GM20431 (cell line): ENCODE data around the gene ARHGAP33.

Experiments
- in situ Hi-C: fragments of 300-500 bp; cut with MseI, MboI; formaldehyde crosslinking; loops from one replicate; pipeline ENCODE4 v1.15.0; 2020; ENCODE audit warnings: low sequenced_read_pairs; ENCODE audit not compliant: unreplicated experiment

ARHGAP33 gene

GRCh38 chr19:35774274-35775045 is 904 bp upstream of the ARHGAP33 start:
- in situ Hi-C loops = no loop called here

- in situ Hi-C loops = no loop called here
Observed at GRCh38 chr19:35775046-35775297, 392 bp upstream of the ARHGAP33 start.

GRCh38 chr19:35776102-35776788 is 881 bp downstream of the ARHGAP33 start:
- in situ Hi-C loops = no loop called here

DNA sequence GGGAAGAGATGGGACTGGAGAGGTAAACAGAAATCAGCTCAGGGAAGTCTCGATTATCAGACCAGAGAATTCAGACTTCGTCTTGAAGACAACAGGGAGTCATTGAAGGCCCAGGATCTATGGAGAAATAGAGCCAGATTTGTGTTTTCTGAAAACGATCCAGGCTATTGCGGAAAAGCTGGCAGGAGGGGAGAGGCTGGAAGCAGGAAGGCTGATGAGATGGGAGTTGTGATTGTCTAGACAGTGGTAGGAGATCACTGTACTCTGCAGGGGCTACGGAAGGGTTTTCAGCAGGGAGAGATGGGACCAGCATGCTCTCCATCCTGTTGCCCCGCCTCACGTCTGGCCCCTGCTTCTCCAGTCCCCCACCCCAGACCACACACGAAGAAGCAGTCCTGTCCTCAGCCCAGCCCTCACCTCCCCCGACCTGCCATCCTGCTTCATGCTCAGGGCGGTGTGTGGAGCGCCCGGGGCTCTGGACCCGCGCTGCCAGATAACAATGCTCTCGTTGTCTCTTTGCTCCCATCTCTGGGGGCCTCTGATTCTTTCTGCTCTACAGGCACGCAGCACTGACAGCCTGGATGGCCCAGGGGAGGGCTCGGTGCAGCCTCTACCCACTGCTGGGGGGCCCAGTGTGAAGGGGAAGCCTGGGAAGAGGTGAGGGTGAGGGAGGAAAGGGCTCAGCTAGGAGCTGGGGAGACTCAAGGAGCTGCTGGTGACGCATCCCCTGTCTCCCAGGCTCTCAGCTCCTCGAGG is 1.9 kb downstream of the ARHGAP33 start:
- in situ Hi-C loops = no loop called here

DNA sequence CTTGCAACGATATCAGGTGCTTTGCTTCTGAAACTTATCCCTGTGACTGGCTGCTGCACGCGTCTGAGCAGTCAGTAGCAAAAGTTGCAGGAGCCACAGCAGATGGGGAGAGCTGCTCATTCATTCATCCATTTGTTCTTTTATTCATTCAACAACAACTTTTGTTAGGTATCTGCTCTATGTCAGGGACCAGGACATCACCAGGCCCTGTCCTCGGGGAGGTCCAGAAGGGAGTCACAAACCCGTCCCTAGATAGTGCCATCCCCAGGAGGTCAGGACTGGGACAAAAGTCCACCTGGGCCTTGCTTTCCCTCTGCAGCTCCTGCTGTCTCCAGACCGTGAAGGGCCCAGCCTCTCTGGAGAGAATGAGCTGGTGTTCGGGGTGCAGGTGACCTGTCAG is 2.6 kb downstream of the ARHGAP33 start:
- in situ Hi-C loops = no loop called here

DNA sequence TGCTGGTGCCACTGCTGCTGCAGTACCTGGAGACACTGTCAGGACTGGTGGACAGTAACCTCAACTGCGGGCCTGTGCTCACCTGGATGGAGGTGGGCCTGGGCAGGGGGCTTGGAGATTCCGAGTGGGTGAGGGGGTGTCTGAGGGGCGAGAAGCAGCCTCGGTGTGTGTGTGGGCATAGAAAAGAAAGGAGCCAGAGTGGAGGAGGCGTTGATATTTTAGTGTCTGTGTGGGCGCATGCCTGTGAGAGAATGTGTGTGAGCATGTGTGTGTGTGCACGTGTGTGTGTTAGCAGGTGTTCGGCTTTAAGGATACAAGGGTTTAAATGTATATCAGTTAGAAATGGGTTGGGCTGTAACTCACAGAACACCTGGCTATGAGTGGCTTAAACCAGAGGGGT is 3.7 kb downstream of the ARHGAP33 start:
- in situ Hi-C loops = no loop called here

GRCh38 chr19:35780058-35780457 is 4.7 kb downstream of the ARHGAP33 start:
- in situ Hi-C loops = no loop called here

DNA sequence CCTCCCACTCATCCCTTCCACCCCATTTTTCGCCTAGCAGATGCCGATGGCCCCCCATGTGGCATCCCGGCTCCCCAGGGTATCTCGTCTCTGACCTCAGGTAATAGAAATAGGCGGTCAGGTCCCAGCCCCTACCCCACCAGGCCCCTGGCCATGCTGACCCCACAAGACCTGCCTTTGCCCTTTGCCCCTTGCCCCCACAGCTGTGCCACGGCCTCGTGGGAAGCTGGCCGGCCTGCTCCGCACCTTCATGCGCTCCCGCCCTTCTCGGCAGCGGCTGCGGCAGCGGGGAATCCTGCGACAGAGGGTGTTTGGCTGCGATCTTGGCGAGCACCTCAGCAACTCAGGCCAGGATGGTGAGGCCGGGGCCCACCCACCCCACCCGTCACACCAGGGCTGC is 5.4 kb downstream of the ARHGAP33 start:
- in situ Hi-C loops = no loop called here

DNA sequence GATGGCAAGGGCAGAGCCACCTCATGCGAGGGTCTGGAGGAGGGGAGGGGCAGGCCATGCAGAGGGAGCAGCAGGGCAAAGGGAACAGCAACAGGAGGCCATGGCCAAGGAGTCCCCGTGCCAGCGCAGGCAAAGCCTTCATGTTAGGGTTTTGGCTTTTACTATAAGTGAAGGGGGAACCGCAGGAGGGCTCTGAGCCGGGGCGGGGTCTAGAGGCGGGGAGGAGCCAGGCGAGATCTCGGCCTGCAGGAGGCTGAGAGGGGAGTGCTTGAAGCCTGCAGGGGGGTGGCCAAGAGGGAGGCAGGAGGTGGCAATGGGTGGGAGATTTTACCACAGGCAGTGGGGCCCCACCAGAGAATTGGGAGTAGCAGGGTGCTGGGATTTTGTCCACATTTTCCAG is 6.3 kb downstream of the ARHGAP33 start:
- in situ Hi-C loops = no loop called here

- in situ Hi-C loops = no loop called here
Observed at GRCh38 chr19:35782589-35782988, 7.2 kb downstream of the ARHGAP33 start.

DNA sequence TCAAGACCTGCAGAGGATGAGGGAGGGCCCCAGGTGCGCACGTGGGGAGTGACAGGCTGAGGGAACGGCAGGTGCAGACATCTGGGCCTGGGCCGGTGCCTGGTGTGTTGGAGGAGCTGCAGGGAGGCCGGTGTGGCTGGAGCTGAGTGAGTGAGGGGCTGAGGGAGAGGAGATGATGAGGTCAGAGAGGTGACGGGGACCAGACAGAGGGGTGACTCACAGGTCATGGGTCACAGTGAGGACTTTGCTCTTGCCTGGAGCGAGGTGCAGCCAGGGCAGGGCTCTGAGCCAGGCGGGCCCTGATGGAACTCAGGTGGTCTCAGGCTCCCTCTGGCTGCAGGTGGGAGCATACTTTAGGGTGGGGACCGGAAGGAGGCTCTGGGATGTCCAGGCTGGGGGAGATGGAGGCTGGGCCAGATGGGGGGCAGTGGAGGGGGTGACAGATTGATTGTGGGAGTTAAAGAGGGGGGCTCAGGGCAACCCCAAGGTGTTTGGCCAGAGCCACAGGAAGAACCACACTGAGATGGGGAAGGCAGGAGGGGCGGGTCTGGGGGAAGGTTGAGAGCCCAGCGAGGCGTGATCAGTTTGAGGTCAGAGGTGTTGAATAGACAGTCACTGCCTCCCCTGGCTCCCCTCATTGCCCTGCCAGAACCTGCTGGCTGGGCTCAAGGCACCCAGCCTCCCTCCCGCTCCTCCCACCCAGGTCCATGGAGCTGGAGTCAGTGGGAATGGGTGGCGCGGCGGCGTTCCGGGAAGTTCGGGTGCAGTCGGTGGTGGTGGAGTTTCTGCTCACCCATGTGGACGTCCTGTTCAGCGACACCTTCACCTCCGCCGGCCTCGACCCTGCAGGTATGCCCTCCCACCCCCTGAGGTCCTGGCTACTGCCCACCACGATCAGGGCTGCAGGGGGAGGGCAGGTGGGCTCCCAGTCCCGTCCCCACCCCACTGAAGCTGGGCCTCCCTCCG is 8.4 kb downstream of the ARHGAP33 start:
- in situ Hi-C loops = no loop called here

DNA sequence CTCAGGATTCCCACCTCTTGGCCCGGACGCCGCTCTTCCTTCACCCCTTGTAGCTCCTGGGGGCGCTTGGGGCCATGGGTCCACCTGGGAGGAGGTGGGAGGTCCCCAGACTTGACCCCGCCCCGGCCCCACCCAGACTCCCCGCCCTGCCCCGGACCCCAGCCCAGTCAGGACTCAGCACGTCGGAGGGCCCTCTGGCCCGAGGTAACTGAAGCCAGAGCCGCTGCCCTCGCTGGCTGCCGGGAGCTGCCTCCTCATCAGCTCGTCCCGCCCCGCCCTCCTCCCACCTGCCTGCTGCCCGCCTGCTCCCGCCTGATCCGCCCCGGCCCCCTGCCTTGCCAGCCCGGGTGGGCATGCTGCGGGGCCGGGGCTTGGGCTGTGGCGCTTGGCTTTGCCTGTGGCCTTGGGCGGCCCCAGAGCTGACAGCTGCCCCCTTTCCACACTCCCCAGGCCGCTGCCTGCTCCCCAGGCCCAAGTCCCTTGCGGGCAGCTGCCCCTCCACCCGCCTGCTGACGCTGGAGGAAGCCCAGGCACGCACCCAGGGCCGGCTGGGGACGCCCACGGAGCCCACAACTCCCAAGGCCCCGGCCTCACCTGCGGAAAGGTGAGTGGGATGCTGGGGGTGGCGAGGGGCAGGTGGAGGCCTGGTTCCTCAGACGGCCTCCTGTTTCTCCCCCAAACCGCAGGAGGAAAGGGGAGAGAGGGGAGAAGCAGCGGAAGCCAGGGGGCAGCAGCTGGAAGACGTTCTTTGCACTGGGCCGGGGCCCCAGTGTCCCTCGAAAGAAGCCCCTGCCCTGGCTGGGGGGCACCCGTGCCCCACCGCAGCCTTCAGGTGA is 9.4 kb downstream of the ARHGAP33 start:
- in situ Hi-C loops = no loop called here

DNA sequence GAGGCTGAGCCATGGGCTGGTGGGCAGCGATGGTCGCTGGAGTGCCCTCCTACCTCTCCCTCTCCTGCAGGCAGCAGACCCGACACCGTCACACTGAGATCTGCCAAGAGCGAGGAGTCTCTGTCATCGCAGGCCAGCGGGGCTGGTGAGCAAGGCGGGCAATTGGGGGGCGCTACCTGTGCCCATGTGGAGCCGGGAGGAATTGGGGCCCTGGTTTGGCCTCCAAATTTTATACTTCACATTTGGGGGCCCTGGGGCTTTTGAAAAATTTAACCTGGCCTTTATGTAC is 9.9 kb downstream of the ARHGAP33 start:
- in situ Hi-C loops = no loop called here

DNA sequence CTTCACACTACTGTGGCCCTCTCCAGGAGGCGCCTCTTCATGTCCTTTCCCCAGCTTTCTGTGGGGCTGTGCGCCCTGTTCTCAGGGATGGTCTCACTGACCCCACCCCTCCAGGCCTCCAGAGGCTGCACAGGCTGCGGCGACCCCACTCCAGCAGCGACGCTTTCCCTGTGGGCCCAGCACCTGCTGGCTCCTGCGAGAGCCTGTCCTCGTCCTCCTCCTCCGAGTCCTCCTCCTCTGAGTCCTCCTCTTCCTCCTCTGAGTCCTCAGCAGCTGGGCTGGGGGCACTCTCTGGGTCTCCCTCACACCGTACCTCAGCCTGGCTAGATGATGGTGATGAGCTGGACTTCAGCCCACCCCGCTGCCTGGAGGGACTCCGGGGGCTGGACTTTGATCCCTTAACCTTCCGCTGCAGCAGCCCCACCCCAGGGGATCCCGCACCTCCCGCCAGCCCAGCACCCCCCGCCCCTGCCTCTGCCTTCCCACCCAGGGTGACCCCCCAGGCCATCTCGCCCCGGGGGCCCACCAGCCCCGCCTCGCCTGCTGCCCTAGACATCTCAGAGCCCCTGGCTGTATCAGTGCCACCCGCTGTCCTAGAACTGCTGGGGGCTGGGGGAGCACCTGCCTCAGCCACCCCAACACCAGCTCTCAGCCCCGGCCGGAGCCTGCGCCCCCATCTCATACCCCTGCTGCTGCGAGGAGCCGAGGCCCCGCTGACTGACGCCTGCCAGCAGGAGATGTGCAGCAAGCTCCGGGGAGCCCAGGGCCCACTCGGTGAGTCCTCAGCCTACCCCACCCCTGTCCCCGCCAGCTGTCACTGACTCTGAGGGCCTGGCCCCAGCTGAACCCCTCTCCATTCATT is 11.2 kb downstream of the ARHGAP33 start:
- in situ Hi-C loops = no loop called here

DNA sequence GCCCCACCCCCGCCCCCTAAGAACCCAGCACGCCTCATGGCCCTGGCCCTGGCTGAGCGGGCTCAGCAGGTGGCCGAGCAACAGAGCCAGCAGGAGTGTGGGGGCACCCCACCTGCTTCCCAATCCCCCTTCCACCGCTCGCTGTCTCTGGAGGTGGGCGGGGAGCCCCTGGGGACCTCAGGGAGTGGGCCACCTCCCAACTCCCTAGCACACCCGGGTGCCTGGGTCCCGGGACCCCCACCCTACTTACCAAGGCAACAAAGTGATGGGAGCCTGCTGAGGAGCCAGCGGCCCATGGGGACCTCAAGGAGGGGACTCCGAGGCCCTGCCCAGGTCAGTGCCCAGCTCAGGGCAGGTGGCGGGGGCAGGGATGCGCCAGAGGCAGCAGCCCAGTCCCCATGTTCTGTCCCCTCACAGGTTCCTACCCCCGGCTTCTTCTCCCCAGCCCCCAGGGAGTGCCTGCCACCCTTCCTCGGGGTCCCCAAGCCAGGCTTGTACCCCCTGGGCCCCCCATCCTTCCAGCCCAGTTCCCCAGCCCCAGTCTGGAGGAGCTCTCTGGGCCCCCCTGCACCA is 11.9 kb downstream of the ARHGAP33 start:
- in situ Hi-C loops = no loop called here

DNA sequence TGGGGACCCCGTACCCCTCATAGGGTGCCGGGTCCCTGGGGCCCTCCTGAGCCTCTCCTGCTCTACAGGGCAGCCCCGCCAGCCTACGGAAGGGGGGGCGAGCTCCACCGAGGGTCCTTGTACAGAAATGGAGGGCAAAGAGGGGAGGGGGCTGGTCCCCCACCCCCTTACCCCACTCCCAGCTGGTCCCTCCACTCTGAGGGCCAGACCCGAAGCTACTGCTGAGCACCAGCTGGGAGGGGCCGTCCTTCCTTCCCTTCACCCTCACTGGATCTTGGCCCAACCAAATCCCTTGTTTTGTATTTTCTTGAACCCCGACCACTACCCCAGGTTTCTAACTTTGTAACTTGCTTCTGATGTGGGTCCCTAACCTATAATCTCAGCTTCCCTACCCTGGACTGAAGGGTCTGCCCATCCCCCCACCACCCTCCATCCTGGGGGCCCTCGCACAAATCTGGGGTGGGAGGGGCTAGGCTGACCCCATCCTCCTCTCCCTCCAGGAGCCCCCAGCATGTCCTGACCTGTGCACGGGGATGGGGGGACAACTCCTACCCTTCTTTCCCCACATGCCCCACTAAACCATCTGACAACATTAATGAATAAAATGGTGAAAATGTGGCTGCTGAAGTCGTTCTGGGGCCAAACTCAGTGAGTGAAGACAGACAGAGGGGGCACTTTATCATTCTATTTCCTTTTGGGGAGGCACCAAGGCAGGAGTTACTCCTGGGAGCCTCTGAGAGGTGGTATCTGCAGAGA is 13.0 kb downstream of the ARHGAP33 start:
- in situ Hi-C loops = no loop called here

- in situ Hi-C loops = no loop called here
Observed at GRCh38 chr19:35789195-35789977, 14.0 kb downstream of the ARHGAP33 start.
